Fibroblast of upper back skin (primary cell): ENCODE data around the gene CES3.

ENCODE experiments used
- DNase-seq: peaks from one replicate; pipeline ENCODE4 v3.0.0-alpha.2; 2013

Gene CES3

GRCh38 chr16:66961065-66961744 is at the start of gene CES3:
Gene CES3 (plus strand): TSS chr16:66961266. CDS start chr16:66961308, 42 bp downstream.
- peak; percentile 43 for DNase-seq

- no peak for DNase-seq
These were observed 49.3 kb upstream of the CES3 start for GRCh38 chr16:66911801-66912200.

- DNase-seq: no peak
These were observed 48.0 kb upstream of the CES3 start for GRCh38 chr16:66913081-66913480.

- no peak for DNase-seq
These were observed 47.4 kb upstream of the CES3 start for GRCh38 chr16:66913711-66914110.

GRCh38 chr16:66914541-66914940 is 46.5 kb upstream of the CES3 start:
- no peak for DNase-seq

- no peak for DNase-seq
These were observed 46.0 kb upstream of the CES3 start for GRCh38 chr16:66915041-66915440.

GRCh38 chr16:66916518-66916917 is 44.5 kb upstream of the CES3 start:
- no peak for DNase-seq

GRCh38 chr16:66917741-66918140 is 43.3 kb upstream of the CES3 start:
- no peak for DNase-seq

- no peak for DNase-seq
These were observed 42.7 kb upstream of the CES3 start for GRCh38 chr16:66918355-66918754.

GRCh38 chr16:66918803-66919568 is 42.1 kb upstream of the CES3 start, which contains the start of gene CDH16:
Gene CDH16 (minus strand): TSS chr16:66918885. CDS start chr16:66918065, 820 bp downstream.
- DNase-seq: no peak

- DNase-seq: no peak
These were observed 41.3 kb upstream of the CES3 start for GRCh38 chr16:66919569-66920298.

- no peak for DNase-seq
These were observed 40.8 kb upstream of the CES3 start for GRCh38 chr16:66920299-66920590.

GRCh38 chr16:66920924-66921680 is 40.0 kb upstream of the CES3 start:
- no peak for DNase-seq

GRCh38 chr16:66921729-66922450 is 39.2 kb upstream of the CES3 start:
- DNase-seq: no peak

- DNase-seq: peak; percentile 36
These were observed 37.8 kb upstream of the CES3 start for GRCh38 chr16:66923247-66923731.

- DNase-seq: no peak
These were observed 37.2 kb upstream of the CES3 start for GRCh38 chr16:66923866-66924265.

GRCh38 chr16:66924527-66925321 is 36.3 kb upstream of the CES3 start:
- no peak for DNase-seq

GRCh38 chr16:66925322-66925840 is 35.7 kb upstream of the CES3 start, which contains the start of gene RRAD:
Gene RRAD (minus strand): TSS chr16:66925535. CDS start chr16:66925179, 356 bp downstream.
- DNase-seq: peak; percentile 13

GRCh38 chr16:66926171-66926947 is 34.7 kb upstream of the CES3 start:
- no peak for DNase-seq

- peak; percentile 76 for DNase-seq
These were observed 34.1 kb upstream of the CES3 start for GRCh38 chr16:66926961-66927436.
